OCI-LY3 (cell line): ENCODE data around the gene PMAIP1.

Experiments used
- CTCF ChIP-seq: fragments of 200-600, 300-600 bp; sonication (generic); IDR thresholded peaks from 2 replicates; pipeline ENCODE4 v1.5.1; 2014; ENCODE audit warnings: antibody characterized with exemption, low read length, low read depth
- EZH2phosphoT487 ChIP-seq: fragments of 200-600 bp; shearing (Covaris generic); IDR thresholded peaks from 2 replicates; pipeline ENCODE4 v1.6.1; 2018; ENCODE audit warnings: antibody characterized with exemption, mixed run types, low read depth

- no peak for TF ChIP-seq CTCF
- no peak for TF ChIP-seq EZH2phosphoT487
These were observed 23.9 kb downstream of the PMAIP1 start for GRCh38 chr18:59923539-59924196.
